ENCODE measurements around the gene OGFOD1. TPM values are rescaled to one million over a fixed set of nuclear protein-coding genes. Genes with fewer than 3 reads are reported as not detected.
"Not testable (repeated sequence)": the region's sequence is repeated elsewhere in the genome, so short reads cannot be mapped to it uniquely, and the experiment has no call there.

The OGFOD1 gene
- total RNA-seq, 4 donors from 2014 or later, result 40.6 to 55.1 (median 50.4) TPM

GRCh38 chr16:56483394-56483793 lies 32.0 kb downstream of the OGFOD1 start:
- peaks cover 0 to 79% of the 10 kb centered on the region in 2 donors for H3K36me3 ChIP-seq
- no peak overlapping the region for H3K27ac ChIP-seq
- no peaks in the 10 kb centered on the region for H3K4me1 ChIP-seq
- no peaks in the 10 kb centered on the region for H3K9me3 ChIP-seq
- TF ChIP-seq CTCF (IDR thresholded peaks at IDR 0.05), result no peak
- no peak for TF ChIP-seq EP300 (IDR thresholded peaks at IDR 0.05)
- TF ChIP-seq POLR2AphosphoS5 (IDR thresholded peaks at IDR 0.05), result no peak
- no peak for TF ChIP-seq POLR2A (IDR thresholded peaks at IDR 0.05)
- H3K27me3 ChIP-seq, result no peaks in the 10 kb centered on the region
- ATAC-seq, result no peak
- no peak overlapping the region for H3K4me3 ChIP-seq

- Histone ChIP-seq H3K4me3 (no peak overlapping the region), H3K27ac (no peak overlapping the region), H3K27me3 (no peaks in the 10 kb centered on the region), H3K36me3 (peaks cover 0 to 68% of the 10 kb centered on the region in 2 donors), H3K4me1 (no peaks in the 10 kb centered on the region), H3K9me3 (no peaks in the 10 kb centered on the region)
- 41 to 64% methylated on average over 4 to 5 of the region's 5 CpGs for WGBS, 2 donors (ENCODE audit: low coverage in 1 of 2)
- no peak for ATAC-seq
- no peak for TF ChIP-seq POLR2AphosphoS5 (IDR thresholded peaks at IDR 0.05)
- no peak for TF ChIP-seq CTCF (IDR thresholded peaks at IDR 0.05)
- no peak for TF ChIP-seq EP300 (IDR thresholded peaks at IDR 0.05)
- TF ChIP-seq POLR2A (IDR thresholded peaks at IDR 0.05), result no peak
Measured at GRCh38 chr16:56488035-56488434, 36.7 kb downstream of the OGFOD1 start.

GRCh38 chr16:56488868-56489267 lies 37.5 kb downstream of the OGFOD1 start:
- ATAC-seq, H3K4me3 ChIP-seq, H3K4me1 ChIP-seq, H3K27me3 ChIP-seq, H3K27ac ChIP-seq, H3K9me3 ChIP-seq: not testable (repeated sequence)
- peaks cover 0 to 63% of the 10 kb centered on the region in 2 donors for H3K36me3 ChIP-seq
- WGBS, 2 donors (ENCODE audit: low coverage in 1 of 2), result 100% methylated on average over 1 of the region's 1 CpG

- Histone ChIP-seq H3K4me3 (no peak overlapping the region), H3K4me1 (no peaks in the 10 kb centered on the region), H3K27me3 (no peaks in the 10 kb centered on the region), H3K9me3 (no peaks in the 10 kb centered on the region), H3K36me3 (peaks cover 0 to 67% of the 10 kb centered on the region in 2 donors), H3K27ac (no peak overlapping the region)
- no peak for ATAC-seq
- WGBS, 2 donors (ENCODE audit: low coverage in 1 of 2), result 90 to 94% methylated on average over 4 of the region's 4 CpGs
- TF ChIP-seq CTCF (IDR thresholded peaks at IDR 0.05), result no peak
- TF ChIP-seq EP300 (IDR thresholded peaks at IDR 0.05), result no peak
- no peak for TF ChIP-seq POLR2AphosphoS5 (IDR thresholded peaks at IDR 0.05)
- TF ChIP-seq POLR2A (IDR thresholded peaks at IDR 0.05), result no peak
Measured at GRCh38 chr16:56491657-56492261, 40.4 kb downstream of the OGFOD1 start.

- TF ChIP-seq POLR2AphosphoS5 (IDR thresholded peaks at IDR 0.05), result no peak
- TF ChIP-seq POLR2A (IDR thresholded peaks at IDR 0.05), result no peak
- no peak for TF ChIP-seq EP300 (IDR thresholded peaks at IDR 0.05)
- no peak for TF ChIP-seq CTCF (IDR thresholded peaks at IDR 0.05)
- Histone ChIP-seq H3K27ac (no peak overlapping the region), H3K4me1 (no peaks in the 10 kb centered on the region), H3K27me3 (no peaks in the 10 kb centered on the region), H3K36me3 (peaks cover 2 to 81% of the 10 kb centered on the region in 2 donors), H3K9me3 (no peaks in the 10 kb centered on the region), H3K4me3 (no peak overlapping the region)
- WGBS, 2 donors (ENCODE audit: low coverage in 1 of 2), result 67 to 100% methylated on average over 1 to 2 of the region's 2 CpGs
- ATAC-seq, result no peak
Measured at GRCh38 chr16:56493126-56493525, 41.8 kb downstream of the OGFOD1 start.
